Liver (tissue), 9 donors: ENCODE data around the gene THOC5. TPM values are rescaled to one million over a fixed set of nuclear protein-coding genes. Genes with fewer than 3 reads are reported as not detected.
"Not testable (repeated sequence)": the region's sequence is repeated elsewhere in the genome, so short reads cannot be mapped to it uniquely, and the experiment has no call there.

ENCODE experiments used
- DNase-seq: peaks from one replicate; pipeline ENCODE4 v3.0.0-alpha.2; 2017; ENCODE audit warnings: low spot score
- H3K27ac ChIP-seq, 2 donors: one replicate each; pipeline ENCODE4 v1.7.0; 2013; ENCODE audit warnings: inconsistent platforms in 2 of 2, low read length in 2 of 2, control low read depth in 1 of 2, low read depth in 1 of 2, mild to moderate bottlenecking in 1 of 2
- H3K27me3 ChIP-seq, 4 donors: one replicate each; pipeline versions ENCODE4 v1.6.1 to v1.7.0; 2013; ENCODE audit warnings: low read length in 3 of 4, inconsistent platforms in 1 of 4, mild to moderate bottlenecking in 1 of 4, moderate library complexity in 1 of 4; ENCODE audit not compliant: control insufficient read depth in 4 of 4, insufficient read depth in 4 of 4
- H3K36me3 ChIP-seq, 4 donors: one replicate each; pipeline versions ENCODE4 v1.6.1 to v1.7.0; 2013; ENCODE audit warnings: low read length in 3 of 4, mild to moderate bottlenecking in 3 of 4, low read depth in 1 of 4, moderate library complexity in 1 of 4; ENCODE audit not compliant: control insufficient read depth in 4 of 4, insufficient read depth in 3 of 4
- H3K4me1 ChIP-seq, 4 donors: one replicate each; pipeline versions ENCODE4 v1.6.1 to v1.7.0; 2013; ENCODE audit warnings: low read length in 3 of 4, mild to moderate bottlenecking in 3 of 4, moderate library complexity in 1 of 4; ENCODE audit not compliant: control insufficient read depth in 4 of 4, insufficient read depth in 4 of 4
- H3K4me3 ChIP-seq, 3 donors: one replicate each; pipeline versions ENCODE4 v1.6.1 to v1.7.0; 2013; ENCODE audit warnings: low read length in 3 of 3, control low read depth in 1 of 3, low read depth in 1 of 3, mild to moderate bottlenecking in 1 of 3
- H3K9ac ChIP-seq, 2 donors: one replicate each; pipeline ENCODE4 v1.7.0; 2013; ENCODE audit warnings: low read length in 2 of 2, mild to moderate bottlenecking in 2 of 2, moderate library complexity in 2 of 2, control low read depth in 1 of 2, low read depth in 1 of 2
- H3K9me3 ChIP-seq, 4 donors: one replicate each; pipeline versions ENCODE4 v1.6.1 to v1.7.0; 2013; ENCODE audit warnings: low read length in 3 of 4; ENCODE audit not compliant: control insufficient read depth in 4 of 4
- EGR1 ChIP-seq, 2 donors: IDR thresholded peaks; 2 replicates each; pipeline ENCODE4 v1.6.1; 2016 to 2018; ENCODE audit warnings: antibody characterized with exemption in 2 of 2, low read depth in 2 of 2
- FOXA1 ChIP-seq: IDR thresholded peaks from 2 replicates; pipeline ENCODE4 v1.6.1; 2016; ENCODE audit warnings: antibody characterized with exemption
- GABPA ChIP-seq, 2 donors: IDR thresholded peaks in 1 of 2; conservative IDR thresholded peaks in 1 of 2; 2 replicates each; pipeline ENCODE4 v1.6.1; 2016; ENCODE audit warnings: antibody characterized with exemption in 2 of 2, mild to moderate bottlenecking in 1 of 2, moderate library complexity in 1 of 2
- HNF4A ChIP-seq, 2 donors: conservative IDR thresholded peaks; 2 replicates each; pipeline ENCODE4 v1.6.1; 2016; ENCODE audit warnings: antibody characterized with exemption in 2 of 2, mild to moderate bottlenecking in 2 of 2
- HNF4G ChIP-seq: IDR thresholded peaks from 2 replicates; pipeline ENCODE4 v1.6.1; 2016; ENCODE audit warnings: antibody characterized with exemption
- JUND ChIP-seq, 2 donors: IDR thresholded peaks; 2 replicates each; pipeline ENCODE4 v1.6.1; 2016; ENCODE audit warnings: antibody characterized with exemption in 2 of 2
- NR2F2 ChIP-seq: IDR thresholded peaks from 2 replicates; pipeline ENCODE4 v1.6.1; 2016; ENCODE audit warnings: antibody characterized with exemption
- RXRA ChIP-seq, 2 donors: IDR thresholded peaks; 2 replicates each; pipeline ENCODE4 v1.6.1; 2017 to 2018; ENCODE audit warnings: antibody characterized with exemption in 2 of 2, mild to moderate bottlenecking in 1 of 2
- SP1 ChIP-seq: IDR thresholded peaks from 2 replicates; pipeline ENCODE4 v1.6.1; 2018; ENCODE audit warnings: antibody characterized with exemption, mild to moderate bottlenecking
- TAF1 ChIP-seq: conservative IDR thresholded peaks from 2 replicates; pipeline ENCODE4 v1.6.1; 2016; ENCODE audit warnings: antibody characterized with exemption, mild to moderate bottlenecking
- YY1 ChIP-seq: IDR thresholded peaks from 2 replicates; pipeline ENCODE4 v1.6.1; 2016; ENCODE audit warnings: antibody characterized with exemption, mild to moderate bottlenecking
- WGBS: extraction: QIAGEN DNeasy Blood & Tissue Kit; methylation state at CpG from one replicate; pipeline ENCODE4 v1.1.7; 2013; 5-methylcytosine and 5-hydroxymethylcytosine counted together
- polyA plus RNA-seq, 2 donors: library from polyadenylated mRNA; stranded (reverse) in 1 of 2; unstranded in 1 of 2; fragments of 200-250 nt in 1 of 2; fragments of >200 nt in 1 of 2; fragmentation: Nextera tagmentation in 1 of 2; extraction: Ambion mirVana in 1 of 2; gene quantifications; one replicate each; pipeline versions ENCODE4 v1.2.1 to v1.2.3, GENCODE V29; 2013 to 2015
- total RNA-seq, 2 donors: library from RNA; depleted of rRNA; stranded (reverse); fragments of >200 nt; gene quantifications; one replicate each; pipeline ENCODE4 v1.2.3, GENCODE V29; 2014
- TF ChIP-seq, protein P1 (sequence below): fragments of 150-350 bp; IDR thresholded peaks from 2 replicates; pipeline ENCODE4 v1.5.1; 2017; ENCODE audit warnings: improper control_type of control experiment, low read depth, low read length; ENCODE audit not compliant: missing input control
- TF ChIP-seq, protein P2 (sequence below): IDR thresholded peaks from 2 replicates; pipeline ENCODE4 v1.6.1; 2016; ENCODE audit warnings: antibody characterized with exemption
- TF ChIP-seq, protein P3 (sequence below): IDR thresholded peaks from 2 replicates; pipeline ENCODE4 v1.6.1; 2016; ENCODE audit warnings: antibody characterized with exemption
- TF ChIP-seq, protein P4 (sequence below): IDR thresholded peaks from 2 replicates; pipeline ENCODE4 v1.6.1; 2016; ENCODE audit warnings: antibody characterized with exemption, mild to moderate bottlenecking
- donor health status: healthy.
- donor health status: healthy.
- donor health status: healthy.
- donor health status: healthy.
- donor health status: healthy.

THOC5 gene
- total and polyA plus RNA-seq, 4 donors: 7.4 to 25.1 (median 14.5) TPM

DNA sequence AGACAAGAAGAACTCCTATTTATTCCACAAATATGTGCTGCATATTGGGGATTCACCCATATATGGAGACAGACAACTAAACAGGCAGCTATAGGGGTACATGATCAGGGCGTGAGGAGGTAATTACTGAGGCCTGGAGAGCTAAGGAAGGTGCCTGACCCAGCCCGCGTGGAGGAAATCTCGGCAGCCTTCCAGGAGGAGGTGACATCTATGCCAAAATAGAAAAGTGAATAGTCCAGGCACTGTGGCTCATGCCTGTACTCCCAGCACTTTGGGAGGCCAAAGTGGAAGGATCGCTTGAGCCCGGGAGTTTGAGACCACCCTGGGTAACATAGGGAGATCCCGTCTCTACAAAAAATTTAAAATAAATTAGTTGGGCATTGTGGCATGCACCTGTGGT, 13.8 kb upstream of the THOC5 start:
- Histone ChIP-seq H3K9me3 (no peaks in the 10 kb centered on the region), H3K27me3 (no peaks in the 10 kb centered on the region), H3K36me3 (peaks cover 4 to 42% (median 24%) of the 10 kb centered on the region in 4 donors), H3K9ac (no peak overlapping the region), H3K27ac (no peak overlapping the region), H3K4me1 (peaks cover 0 to 19% (median 7%) of the 10 kb centered on the region in 4 donors), H3K4me3 (no peak overlapping the region)
- TF ChIP-seq, protein P1, sequence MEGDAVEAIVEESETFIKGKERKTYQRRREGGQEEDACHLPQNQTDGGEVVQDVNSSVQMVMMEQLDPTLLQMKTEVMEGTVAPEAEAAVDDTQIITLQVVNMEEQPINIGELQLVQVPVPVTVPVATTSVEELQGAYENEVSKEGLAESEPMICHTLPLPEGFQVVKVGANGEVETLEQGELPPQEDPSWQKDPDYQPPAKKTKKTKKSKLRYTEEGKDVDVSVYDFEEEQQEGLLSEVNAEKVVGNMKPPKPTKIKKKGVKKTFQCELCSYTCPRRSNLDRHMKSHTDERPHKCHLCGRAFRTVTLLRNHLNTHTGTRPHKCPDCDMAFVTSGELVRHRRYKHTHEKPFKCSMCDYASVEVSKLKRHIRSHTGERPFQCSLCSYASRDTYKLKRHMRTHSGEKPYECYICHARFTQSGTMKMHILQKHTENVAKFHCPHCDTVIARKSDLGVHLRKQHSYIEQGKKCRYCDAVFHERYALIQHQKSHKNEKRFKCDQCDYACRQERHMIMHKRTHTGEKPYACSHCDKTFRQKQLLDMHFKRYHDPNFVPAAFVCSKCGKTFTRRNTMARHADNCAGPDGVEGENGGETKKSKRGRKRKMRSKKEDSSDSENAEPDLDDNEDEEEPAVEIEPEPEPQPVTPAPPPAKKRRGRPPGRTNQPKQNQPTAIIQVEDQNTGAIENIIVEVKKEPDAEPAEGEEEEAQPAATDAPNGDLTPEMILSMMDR: no peak
- TF ChIP-seq HNF4G: no peak
- WGBS: 96% methylated on average over 7 of the region's 7 CpGs
- no peak for DNase-seq

DNA sequence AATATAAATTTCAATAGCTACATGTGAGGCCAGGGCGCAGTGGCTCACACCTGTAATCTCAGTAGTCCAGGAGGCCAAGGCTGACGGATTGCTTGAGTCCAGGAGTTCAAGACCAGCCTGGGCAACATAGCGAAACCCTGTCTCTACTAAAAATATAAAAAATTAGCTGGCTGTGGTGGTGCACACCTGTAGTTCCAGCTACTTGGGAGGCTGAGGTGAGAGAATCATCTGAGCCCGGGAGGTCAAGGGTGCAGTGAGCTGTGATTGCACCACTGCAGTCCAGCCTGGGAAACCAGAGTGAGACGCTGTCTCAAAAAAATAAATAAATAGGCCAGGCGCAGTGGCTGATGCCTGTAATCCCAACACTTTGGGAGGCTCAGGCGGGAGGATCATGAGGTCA, 13.0 kb upstream of the THOC5 start:
- not testable (repeated sequence) for H3K9me3 ChIP-seq, H3K4me3 ChIP-seq, DNase-seq, H3K27ac ChIP-seq, H3K9ac ChIP-seq, H3K27me3 ChIP-seq
- Histone ChIP-seq H3K36me3 (peaks cover 7 to 49% (median 29%) of the 10 kb centered on the region in 4 donors), H3K4me1 (peaks cover 0 to 15% (median 7%) of the 10 kb centered on the region in 4 donors)
- 91% methylated on average over 7 of the region's 7 CpGs for WGBS

DNA sequence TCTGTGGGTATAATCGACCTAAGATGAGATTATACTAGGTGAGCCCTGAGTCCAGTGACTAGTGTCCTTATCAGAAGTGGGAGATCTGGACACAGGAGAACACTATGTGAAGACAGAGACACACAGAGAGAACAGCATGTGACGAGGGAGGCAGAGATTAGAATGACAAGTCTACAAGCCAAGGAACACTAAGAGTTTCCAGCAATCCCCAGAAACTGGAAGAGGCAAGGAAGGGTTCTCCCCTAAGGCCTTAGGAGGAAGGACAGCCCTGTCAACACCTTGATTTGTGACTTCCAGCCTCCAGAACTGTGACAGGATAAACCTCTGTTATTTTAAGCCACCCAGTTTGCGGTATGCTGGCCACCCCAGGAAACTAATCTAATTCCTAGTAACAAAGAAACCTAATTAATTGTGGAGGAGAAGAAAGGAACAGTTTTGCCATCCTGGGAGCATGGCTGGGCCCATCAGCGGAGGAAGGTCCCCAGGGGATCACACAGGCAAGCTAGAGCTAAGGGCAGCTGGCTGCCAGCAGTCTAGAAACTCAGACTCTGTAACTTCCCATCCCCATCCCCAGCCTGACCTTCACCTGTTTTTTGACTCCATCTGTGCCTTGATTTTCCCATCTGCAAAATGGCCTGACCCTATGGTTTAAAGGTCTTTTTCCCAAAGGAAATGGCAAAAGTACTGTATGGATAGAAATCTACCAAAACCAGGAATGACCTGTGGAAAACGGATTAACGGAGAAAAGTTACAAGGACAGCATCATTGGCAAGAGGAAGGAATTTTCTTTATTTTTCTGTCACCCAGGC, 10.3 kb upstream of the THOC5 start:
- H3K9ac ChIP-seq: no peak overlapping the region
- 92% methylated on average over 6 of the region's 6 CpGs for WGBS
- DNase-seq: no peak
- no peaks in the 10 kb centered on the region for H3K9me3 ChIP-seq
- no peaks in the 10 kb centered on the region for H3K27me3 ChIP-seq
- H3K27ac ChIP-seq: no peak overlapping the region
- TF ChIP-seq SP1: no peak
- TF ChIP-seq HNF4G: no peak
- TF ChIP-seq HNF4A (conservative IDR thresholded peaks at IDR 0.05): no peak
- no peak for TF ChIP-seq NR2F2
- H3K4me3 ChIP-seq: no peak overlapping the region
- H3K4me1 ChIP-seq: no peaks in the 10 kb centered on the region
- H3K36me3 ChIP-seq: peaks cover 7 to 57% (median 43%) of the 10 kb centered on the region in 4 donors

DNA sequence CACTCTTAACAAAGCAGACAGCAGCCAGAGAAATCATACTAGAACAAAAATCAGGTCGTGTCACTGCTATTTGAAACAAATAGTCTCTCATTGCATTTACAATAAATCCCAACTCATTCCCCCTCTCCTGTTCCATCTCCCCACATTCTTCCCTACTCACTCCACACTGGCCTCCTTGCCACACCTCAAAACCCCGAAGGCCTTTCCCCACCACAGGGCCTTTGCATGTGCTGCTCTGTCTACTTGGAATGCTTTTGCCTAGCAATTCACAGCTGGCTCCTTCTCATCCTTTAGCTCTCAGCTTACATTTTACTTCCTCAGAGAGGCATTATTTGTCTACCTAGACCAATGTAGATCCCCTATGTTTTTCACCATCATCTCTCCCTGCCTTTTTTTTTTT, 6.3 kb upstream of the THOC5 start:
- Histone ChIP-seq H3K9me3 (no peaks in the 10 kb centered on the region), H3K27ac (no peak overlapping the region), H3K4me3 (no peak overlapping the region), H3K36me3 (peaks cover 11 to 56% (median 45%) of the 10 kb centered on the region in 4 donors), H3K4me1 (peaks cover 1 to 15% (median 13%) of the 10 kb centered on the region in 4 donors), H3K9ac (no peak overlapping the region), H3K27me3 (no peaks in the 10 kb centered on the region)
- 97% methylated on average over 2 of the region's 2 CpGs for WGBS
- no peak for DNase-seq
- TF ChIP-seq FOXA1 (no peak), GABPA (IDR thresholded peaks at IDR 0.05 in 1 of 2, conservative IDR thresholded peaks at IDR 0.05 in 1 of 2) (no peak), EGR1 (IDR thresholded peaks at IDR 0.05; ENCODE audit: low read depth in 2 of 2) (no peak), HNF4A (conservative IDR thresholded peaks at IDR 0.05) (no peak), NR2F2 (no peak), RXRA (IDR thresholded peaks at IDR 0.05) (no peak), SP1 (no peak), HNF4G (no peak), JUND (IDR thresholded peaks at IDR 0.05) (no peak), YY1 (no peak), TAF1 (no peak)
- TF ChIP-seq, protein P2, sequence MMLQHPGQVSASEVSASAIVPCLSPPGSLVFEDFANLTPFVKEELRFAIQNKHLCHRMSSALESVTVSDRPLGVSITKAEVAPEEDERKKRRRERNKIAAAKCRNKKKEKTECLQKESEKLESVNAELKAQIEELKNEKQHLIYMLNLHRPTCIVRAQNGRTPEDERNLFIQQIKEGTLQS: no peak
- TF ChIP-seq, protein P3, sequence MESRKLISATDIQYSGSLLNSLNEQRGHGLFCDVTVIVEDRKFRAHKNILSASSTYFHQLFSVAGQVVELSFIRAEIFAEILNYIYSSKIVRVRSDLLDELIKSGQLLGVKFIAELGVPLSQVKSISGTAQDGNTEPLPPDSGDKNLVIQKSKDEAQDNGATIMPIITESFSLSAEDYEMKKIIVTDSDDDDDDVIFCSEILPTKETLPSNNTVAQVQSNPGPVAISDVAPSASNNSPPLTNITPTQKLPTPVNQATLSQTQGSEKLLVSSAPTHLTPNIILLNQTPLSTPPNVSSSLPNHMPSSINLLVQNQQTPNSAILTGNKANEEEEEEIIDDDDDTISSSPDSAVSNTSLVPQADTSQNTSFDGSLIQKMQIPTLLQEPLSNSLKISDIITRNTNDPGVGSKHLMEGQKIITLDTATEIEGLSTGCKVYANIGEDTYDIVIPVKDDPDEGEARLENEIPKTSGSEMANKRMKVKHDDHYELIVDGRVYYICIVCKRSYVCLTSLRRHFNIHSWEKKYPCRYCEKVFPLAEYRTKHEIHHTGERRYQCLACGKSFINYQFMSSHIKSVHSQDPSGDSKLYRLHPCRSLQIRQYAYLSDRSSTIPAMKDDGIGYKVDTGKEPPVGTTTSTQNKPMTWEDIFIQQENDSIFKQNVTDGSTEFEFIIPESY: no peak
- TF ChIP-seq, protein P4, sequence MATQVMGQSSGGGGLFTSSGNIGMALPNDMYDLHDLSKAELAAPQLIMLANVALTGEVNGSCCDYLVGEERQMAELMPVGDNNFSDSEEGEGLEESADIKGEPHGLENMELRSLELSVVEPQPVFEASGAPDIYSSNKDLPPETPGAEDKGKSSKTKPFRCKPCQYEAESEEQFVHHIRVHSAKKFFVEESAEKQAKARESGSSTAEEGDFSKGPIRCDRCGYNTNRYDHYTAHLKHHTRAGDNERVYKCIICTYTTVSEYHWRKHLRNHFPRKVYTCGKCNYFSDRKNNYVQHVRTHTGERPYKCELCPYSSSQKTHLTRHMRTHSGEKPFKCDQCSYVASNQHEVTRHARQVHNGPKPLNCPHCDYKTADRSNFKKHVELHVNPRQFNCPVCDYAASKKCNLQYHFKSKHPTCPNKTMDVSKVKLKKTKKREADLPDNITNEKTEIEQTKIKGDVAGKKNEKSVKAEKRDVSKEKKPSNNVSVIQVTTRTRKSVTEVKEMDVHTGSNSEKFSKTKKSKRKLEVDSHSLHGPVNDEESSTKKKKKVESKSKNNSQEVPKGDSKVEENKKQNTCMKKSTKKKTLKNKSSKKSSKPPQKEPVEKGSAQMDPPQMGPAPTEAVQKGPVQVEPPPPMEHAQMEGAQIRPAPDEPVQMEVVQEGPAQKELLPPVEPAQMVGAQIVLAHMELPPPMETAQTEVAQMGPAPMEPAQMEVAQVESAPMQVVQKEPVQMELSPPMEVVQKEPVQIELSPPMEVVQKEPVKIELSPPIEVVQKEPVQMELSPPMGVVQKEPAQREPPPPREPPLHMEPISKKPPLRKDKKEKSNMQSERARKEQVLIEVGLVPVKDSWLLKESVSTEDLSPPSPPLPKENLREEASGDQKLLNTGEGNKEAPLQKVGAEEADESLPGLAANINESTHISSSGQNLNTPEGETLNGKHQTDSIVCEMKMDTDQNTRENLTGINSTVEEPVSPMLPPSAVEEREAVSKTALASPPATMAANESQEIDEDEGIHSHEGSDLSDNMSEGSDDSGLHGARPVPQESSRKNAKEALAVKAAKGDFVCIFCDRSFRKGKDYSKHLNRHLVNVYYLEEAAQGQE: no peak
